ENCODE measurements around the gene SORCS1. TPM values are rescaled to one million over a fixed set of nuclear protein-coding genes. Genes with fewer than 3 reads are reported as not detected.

The SORCS1 gene
- total RNA-seq, 1 experiment from 2014 or later: 1.7 TPM

DNA sequence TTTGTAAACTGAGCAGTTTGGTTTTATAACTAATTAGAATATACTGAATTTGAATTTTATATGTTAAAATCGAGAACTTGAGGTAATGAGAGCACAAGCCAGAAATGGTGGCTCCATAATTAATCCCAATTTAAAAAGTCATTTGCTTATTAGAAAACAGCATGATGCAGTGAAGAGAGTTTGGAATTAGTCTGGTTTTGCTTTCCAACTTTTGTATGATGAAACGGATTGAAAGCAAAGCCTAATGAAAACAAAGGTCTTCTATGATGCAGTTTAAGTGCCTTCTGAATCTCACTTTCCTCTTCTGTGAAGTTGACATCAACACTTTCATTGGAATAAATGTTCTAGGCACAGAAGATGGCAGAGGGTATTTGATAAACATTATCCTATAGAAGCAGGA, 89.4 kb downstream of the SORCS1 start:
- Histone ChIP-seq H4K5ac (ENCODE audit: insufficient read length, low read depth, low read length) (no peak overlapping the region), H3K4ac (ENCODE audit: low read depth, low read length) (no peak overlapping the region), H3K9ac (ENCODE audit: extremely low read depth, insufficient read length, low read length) (no peak overlapping the region), H4K91ac (ENCODE audit: insufficient read length, low read depth, low read length) (no peak overlapping the region), H2AK5ac (ENCODE audit: insufficient read length, low read length) (no peak overlapping the region), H3K23ac (ENCODE audit: insufficient read length, low read depth, low read length) (no peak overlapping the region), H3K27ac (ENCODE audit: insufficient read length, low read depth, low read length) (no peak overlapping the region), H3K4me2 (ENCODE audit: insufficient read depth, insufficient read length, low read length) (no peak overlapping the region), H2BK15ac (ENCODE audit: low read depth, low read length) (no peak overlapping the region), H2BK12ac (ENCODE audit: insufficient read length, low read depth, low read length) (no peak overlapping the region), H2BK20ac (ENCODE audit: low read depth, low read length, poor library complexity, severe bottlenecking) (no peak overlapping the region), H4K20me1 (ENCODE audit: control insufficient read depth, insufficient read depth, insufficient read length) (no peaks in the 10 kb centered on the region), H3K56ac (ENCODE audit: insufficient read length, low read depth, low read length) (no peak overlapping the region), H3K23me2 (ENCODE audit: insufficient read length, low read depth, low read length, poor library complexity, severe bottlenecking) (no peaks in the 10 kb centered on the region), H2AFZ (ENCODE audit: low read length) (no peak overlapping the region), H3K27me3 (ENCODE audit: insufficient read depth, low read length) (no peaks in the 10 kb centered on the region), H3K4me1 (ENCODE audit: insufficient read depth, low read length) (no peaks in the 10 kb centered on the region; the same call in 1 of the 2 replicates), H3K14ac (ENCODE audit: insufficient read depth, low read length) (no peak overlapping the region), H3K79me2 (ENCODE audit: insufficient read depth, low read length) (no peaks in the 10 kb centered on the region), H4K8ac (replicated peaks; ENCODE audit: insufficient read length, low read depth, low read length) (no peak overlapping the region), H2BK120ac (ENCODE audit: low read depth, low read length, poor library complexity, severe bottlenecking) (no peak overlapping the region), H2BK5ac (ENCODE audit: insufficient read length, low read length) (no peak overlapping the region), H3T11ph (ENCODE audit: low read length) (no peak overlapping the region), H3K9me3 (ENCODE audit: control insufficient read depth, low read depth, low read length) (no peaks in the 10 kb centered on the region), H3K18ac (ENCODE audit: insufficient read length, low read depth, low read length) (no peak overlapping the region), H3K79me1 (ENCODE audit: insufficient read depth, low read depth, low read length, poor library complexity, severe bottlenecking) (no peaks in the 10 kb centered on the region)
- Mint-ChIP-seq H3K9me3 (no peaks in the 10 kb centered on the region), H3K4me1 (peaks cover 16 to 17% of the 10 kb centered on the region in 2 experiments), H3K27ac (no peak overlapping the region), H3K36me3 (ENCODE audit: insufficient read depth in 1 of 3, low read depth in 3 of 3) (no peaks in the 10 kb centered on the region), H3K4me3 (no peak overlapping the region), H3K27me3 (ENCODE audit: low read depth) (no peaks in the 10 kb centered on the region)
- no peak for DNase-seq
- TF ChIP-seq CTCF (conservative IDR thresholded peaks at IDR 0.05): no peak
- WGBS (ENCODE audit: extremely low coverage, insufficient read length, low lambda C conversion rate): no CpG with 5 or more reads among the region's 2 CpGs

Data from H9 (cell line).